NCI-H1436 (cell line): ENCODE results near the gene RCC2.
"Not testable (repeated sequence)": the region's sequence is repeated elsewhere in the genome, so short reads cannot be mapped to it uniquely, and the experiment has no call there.

Experiments
- DNase-seq: peaks from one replicate; lab custom pipeline; 2025; lab: John Stamatoyannopoulos, UW

Gene RCC2

GRCh38 chr1:17439250-17440073 lies at the start of gene RCC2:
Gene RCC2, minus strand, starts transcription at chr1:17439677. Its CDS starts 1,163 bp downstream, at chr1:17438514.
- peak; percentile 64 for DNase-seq

- DNase-seq = no peak
These were observed 46.8 kb upstream of the RCC2 start for GRCh38 chr1:17486242-17486641.

GRCh38 chr1:17485281-17485680 lies 45.8 kb upstream of the RCC2 start:
- no peak for DNase-seq

- DNase-seq = not testable (repeated sequence)
These were observed 42.5 kb upstream of the RCC2 start for GRCh38 chr1:17481981-17482380.

- DNase-seq = no peak
These were observed 41.4 kb upstream of the RCC2 start for GRCh38 chr1:17480846-17481245.

- DNase-seq = no peak
These were observed 36.3 kb upstream of the RCC2 start for GRCh38 chr1:17475752-17476151.

- not testable (repeated sequence) for DNase-seq
These were observed 35.5 kb upstream of the RCC2 start for GRCh38 chr1:17474836-17475555.

GRCh38 chr1:17472814-17473213 lies 33.3 kb upstream of the RCC2 start:
- no peak for DNase-seq

- DNase-seq = no peak
These were observed 31.9 kb upstream of the RCC2 start for GRCh38 chr1:17471393-17471792.

GRCh38 chr1:17470021-17470799 lies 30.7 kb upstream of the RCC2 start:
- DNase-seq = no peak

GRCh38 chr1:17468357-17469265 lies 29.1 kb upstream of the RCC2 start:
- not testable (repeated sequence) for DNase-seq

GRCh38 chr1:17466359-17466758 lies 26.9 kb upstream of the RCC2 start:
- no peak for DNase-seq

GRCh38 chr1:17465228-17465627 lies 25.8 kb upstream of the RCC2 start:
- DNase-seq = no peak

- no peak for DNase-seq
These were observed 24.5 kb upstream of the RCC2 start for GRCh38 chr1:17463991-17464390.

GRCh38 chr1:17462669-17463068 lies 23.2 kb upstream of the RCC2 start:
- no peak for DNase-seq

GRCh38 chr1:17460219-17460618 lies 20.7 kb upstream of the RCC2 start:
- DNase-seq = no peak

- no peak for DNase-seq
These were observed 19.3 kb upstream of the RCC2 start for GRCh38 chr1:17458794-17459193.

GRCh38 chr1:17452686-17453085 lies 13.2 kb upstream of the RCC2 start:
- DNase-seq = no peak

- DNase-seq = not testable (repeated sequence)
These were observed 12.7 kb upstream of the RCC2 start for GRCh38 chr1:17452203-17452602.

- no peak for DNase-seq
These were observed 12.3 kb upstream of the RCC2 start for GRCh38 chr1:17451731-17452130.

GRCh38 chr1:17447501-17447992 lies 8.1 kb upstream of the RCC2 start:
- no peak for DNase-seq
